GM21576 (cell line): ENCODE results near the gene USP6.
A peak's percentile ranks its signal among the peaks of the same experiment; 100 is the strongest.
"Not testable (repeated sequence)": the region's sequence is repeated elsewhere in the genome, so short reads cannot be mapped to it uniquely, and the experiment has no call there.

Experiments
- ATAC-seq: cut with Tn5 transposase; IDR thresholded peaks from one replicate; pipeline ENCODE4 v1.9.1; 2021; ENCODE audit warnings: mild to moderate bottlenecking, moderate library complexity; ENCODE audit not compliant: unreplicated experiment

USP6 gene

GRCh38 chr17:5183410-5183793 is 67.6 kb downstream of the USP6 start:
- no peak for ATAC-seq

GRCh38 chr17:5184288-5184687 is 68.5 kb downstream of the USP6 start:
- ATAC-seq = no peak

DNA sequence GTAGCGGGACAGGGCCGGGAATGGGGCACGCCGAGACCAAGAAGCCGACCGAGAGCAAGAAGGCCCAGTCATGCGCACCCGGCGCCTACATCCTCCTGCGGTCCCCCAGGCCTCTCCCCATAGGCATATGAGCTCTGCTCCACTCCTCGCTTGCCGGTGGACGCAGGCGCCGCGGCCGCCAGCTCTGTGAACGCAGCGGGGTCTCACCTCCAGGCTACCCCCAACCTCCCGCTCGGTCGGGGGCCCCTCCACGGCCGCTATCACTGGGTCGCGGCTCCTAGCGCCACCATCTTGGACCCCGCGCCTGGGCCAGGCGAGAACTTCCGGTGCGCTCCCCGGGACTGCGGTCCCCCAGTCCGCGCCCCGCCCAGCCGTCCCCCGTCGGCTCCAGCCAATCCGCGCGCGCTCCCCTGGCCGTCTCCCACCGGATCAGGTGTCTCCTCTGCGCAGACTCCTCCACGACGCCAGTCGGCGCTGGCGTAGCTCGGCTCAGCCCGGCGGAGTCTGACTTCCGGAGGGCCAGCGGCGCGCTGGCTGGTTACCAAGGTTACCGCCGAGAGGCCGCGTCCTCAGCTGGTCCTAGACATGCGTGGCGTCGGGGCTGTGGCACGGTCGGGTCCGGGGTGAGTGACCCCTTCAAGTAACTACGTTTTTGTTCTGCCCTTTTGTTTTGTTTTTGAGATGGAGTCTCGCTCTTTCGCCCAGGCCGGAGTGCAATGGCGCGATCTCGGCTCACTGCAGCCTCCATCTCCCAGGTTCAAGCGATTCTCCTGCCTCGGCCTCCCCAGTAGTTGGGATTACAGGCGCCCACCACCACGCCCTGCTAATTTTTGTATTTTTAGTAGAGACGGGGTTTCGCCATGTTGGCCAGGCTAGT is 75.9 kb downstream of the USP6 start, which contains the start of gene ZNF594:
TSS of gene ZNF594 (minus strand) at position 328 of the 877 bp plus-strand sequence. CDS start 7,612 bp downstream, outside the sequence.
- peak; percentile 90 for ATAC-seq

DNA sequence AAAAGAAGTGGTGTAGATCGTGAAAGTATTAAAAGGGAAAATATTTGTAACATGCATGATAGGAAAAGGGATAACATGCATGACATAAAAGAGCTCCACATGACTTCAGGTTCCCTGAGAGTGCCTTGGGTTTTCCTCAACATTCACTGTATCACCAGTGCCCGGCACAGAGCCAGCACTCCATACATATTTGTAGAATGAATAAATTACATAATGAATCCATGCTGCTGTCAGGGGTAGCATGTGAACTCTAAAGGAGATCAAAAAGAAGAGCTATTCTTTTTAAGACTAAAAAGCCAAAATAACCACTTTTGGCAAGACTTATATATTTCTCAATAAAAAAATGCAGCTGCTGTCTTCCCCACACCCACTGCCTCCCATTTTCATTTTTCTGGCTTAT is 78.5 kb downstream of the USP6 start:
- ATAC-seq = no peak

GRCh38 chr17:5198472-5198871 is 82.6 kb downstream of the USP6 start:
- no peak for ATAC-seq

- no peak for ATAC-seq
These were observed 84.5 kb downstream of the USP6 start for GRCh38 chr17:5200360-5200759.

DNA sequence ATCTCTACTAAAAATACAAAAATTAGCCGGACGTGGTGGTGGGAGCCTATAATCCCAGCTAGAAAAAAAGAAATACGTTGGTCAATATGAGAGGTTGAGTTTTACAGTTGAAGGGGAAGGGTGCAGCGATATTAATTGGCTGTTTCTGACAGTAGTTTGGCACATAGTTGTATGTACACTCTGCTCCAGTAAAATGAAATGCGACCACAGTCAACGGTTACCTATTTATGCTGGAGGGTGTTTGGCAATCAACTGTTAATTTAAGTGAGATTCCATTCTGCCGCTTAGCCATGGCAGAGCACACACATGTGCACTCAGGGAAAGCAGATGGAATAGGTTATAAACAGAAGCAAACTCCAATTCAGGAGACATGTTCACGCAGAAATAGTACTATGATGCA is 85.2 kb downstream of the USP6 start:
- no peak for ATAC-seq

DNA sequence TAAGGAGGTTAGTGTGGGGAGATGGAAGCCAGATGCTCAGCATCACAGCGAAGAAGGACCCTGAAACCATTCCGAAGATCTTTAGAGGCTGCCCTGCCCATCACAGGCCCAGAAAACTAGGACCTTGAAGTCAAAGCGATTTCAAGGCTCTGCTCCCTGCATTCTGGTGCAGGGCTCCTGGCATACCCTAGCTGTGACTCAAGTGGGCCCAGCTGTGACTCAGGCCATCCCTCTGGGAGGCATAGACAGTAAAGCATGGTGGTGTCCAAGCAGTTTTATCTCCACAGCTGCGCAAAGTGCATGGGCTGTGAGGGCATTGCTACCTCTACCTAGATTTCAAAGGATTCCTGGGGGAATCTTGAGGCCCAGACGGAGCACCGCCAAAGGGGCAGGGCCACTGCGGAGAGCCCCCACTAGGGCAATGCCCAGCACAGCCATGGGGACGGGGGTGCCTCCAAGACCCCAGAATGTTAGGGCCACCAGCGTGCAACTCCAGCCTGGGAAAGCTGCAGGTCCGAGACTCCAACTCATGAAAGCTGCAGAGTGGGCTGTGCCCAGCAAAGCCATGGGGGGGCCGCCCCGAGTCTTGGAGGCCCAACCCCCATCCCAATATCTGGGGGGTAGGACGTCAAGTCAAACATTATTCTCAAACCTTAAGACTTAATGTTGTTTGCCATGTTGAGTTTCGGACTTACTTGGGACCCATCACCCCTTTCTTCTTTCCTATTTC is 87.5 kb downstream of the USP6 start:
- no peak for ATAC-seq

DNA sequence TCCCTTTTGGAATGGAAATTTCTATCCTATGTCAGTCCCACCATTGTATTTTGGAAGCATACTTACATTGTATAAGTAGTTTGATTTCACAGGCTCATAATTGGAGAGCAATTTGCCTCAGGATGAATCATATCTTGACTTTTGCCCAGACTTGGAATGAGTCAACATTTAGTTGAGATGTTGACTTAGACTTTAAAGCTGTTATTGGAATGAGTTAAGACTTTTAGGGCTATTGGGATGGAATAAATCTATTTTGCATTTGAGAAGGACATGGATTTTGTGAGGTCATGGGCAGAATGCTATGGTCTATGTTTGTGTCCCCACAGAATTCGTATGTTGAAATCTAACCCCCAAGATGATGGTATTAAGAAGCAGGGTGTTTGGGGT is 88.1 kb downstream of the USP6 start:
- no peak for ATAC-seq

- ATAC-seq = no peak
These were observed 93.6 kb downstream of the USP6 start for GRCh38 chr17:5209396-5209795.

DNA sequence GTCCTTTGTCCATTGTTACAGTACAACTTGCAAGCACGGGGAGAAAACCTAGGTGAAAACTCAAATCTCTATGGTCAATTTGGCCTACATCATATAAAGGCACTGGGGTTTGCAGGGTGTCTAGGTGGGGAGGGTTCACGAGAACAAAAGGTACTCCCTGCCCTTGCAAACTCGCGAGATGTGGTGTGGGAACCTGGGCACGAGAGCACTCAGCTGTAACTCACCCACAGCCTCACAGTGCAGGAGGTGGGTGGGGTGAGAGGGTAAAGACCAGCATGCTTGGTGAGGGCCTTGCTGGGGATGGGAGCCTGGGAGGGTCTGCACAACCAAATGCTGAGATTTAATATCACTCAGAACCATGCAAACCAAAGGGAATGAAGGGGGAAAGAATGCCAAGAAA is 94.3 kb downstream of the USP6 start:
- ATAC-seq = no peak

- peak; percentile 46 for ATAC-seq
These were observed 94.9 kb downstream of the USP6 start for GRCh38 chr17:5210614-5211252.

- ATAC-seq = no peak
These were observed 95.6 kb downstream of the USP6 start for GRCh38 chr17:5211458-5211857.

- not testable (repeated sequence) for ATAC-seq
These were observed 101.7 kb downstream of the USP6 start for GRCh38 chr17:5217562-5217961.

GRCh38 chr17:5219536-5219935 is 103.7 kb downstream of the USP6 start:
- ATAC-seq = no peak

DNA sequence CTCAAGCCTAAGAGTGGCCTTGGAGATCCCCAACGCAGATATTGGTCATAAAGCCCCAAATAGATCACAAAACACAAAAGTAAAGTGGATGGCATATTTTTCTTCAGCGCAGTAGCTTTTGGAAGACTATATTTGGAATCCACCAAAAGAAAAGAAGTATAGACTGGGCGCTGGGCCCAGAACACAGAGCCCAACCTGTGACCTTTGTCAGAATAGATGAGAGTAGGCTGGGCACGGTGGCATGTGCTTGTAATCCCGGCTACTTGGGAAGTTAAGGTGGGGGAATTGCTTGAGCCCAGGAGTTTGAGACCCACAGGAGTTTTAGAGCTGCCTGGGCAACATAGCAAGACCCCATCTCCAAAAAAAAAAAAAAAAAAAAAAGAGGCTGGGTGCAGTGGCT is 104.2 kb downstream of the USP6 start:
- no peak for ATAC-seq

DNA sequence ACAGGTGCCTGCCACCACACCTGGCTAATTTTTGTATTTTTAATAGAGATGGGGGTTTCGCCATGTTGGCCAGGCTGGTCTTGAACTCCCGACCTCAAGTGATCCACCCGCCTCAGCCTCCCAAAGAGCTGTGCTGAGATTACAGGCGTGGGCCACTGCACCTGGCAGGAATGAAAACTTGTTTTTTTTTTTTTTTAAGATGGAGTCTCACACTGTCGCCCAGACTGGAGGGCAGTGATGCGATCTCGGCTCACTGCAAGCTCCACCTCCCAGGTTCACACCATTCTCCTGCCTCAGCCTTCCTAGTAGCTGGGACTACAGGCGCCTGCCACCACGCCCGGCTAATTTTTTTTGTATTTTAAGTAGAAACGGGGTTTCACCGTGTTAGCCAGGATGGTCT is 106.1 kb downstream of the USP6 start:
- ATAC-seq = not testable (repeated sequence)
